HG03565 (cell line): ENCODE data around the gene TLCD3A.
"Not testable (repeated sequence)": the region's sequence is repeated elsewhere in the genome, so short reads cannot be mapped to it uniquely, and the experiment has no call there.

Experiments
- ATAC-seq: cut with Tn5 transposase; IDR thresholded peaks from one replicate; pipeline ENCODE4 v1.9.1; 2021; ENCODE audit warnings: mild to moderate bottlenecking, moderate library complexity; ENCODE audit not compliant: unreplicated experiment

Gene TLCD3A

GRCh38 chr17:784143-784542, 51.7 kb downstream of the TLCD3A start:
- no peak for ATAC-seq

- ATAC-seq = not testable (repeated sequence)
These were observed 53.5 kb downstream of the TLCD3A start for GRCh38 chr17:785901-786300.

- ATAC-seq = no peak
These were observed 55.3 kb downstream of the TLCD3A start for GRCh38 chr17:787641-788221.

GRCh38 chr17:788551-788950, 56.2 kb downstream of the TLCD3A start:
- ATAC-seq = no peak

DNA sequence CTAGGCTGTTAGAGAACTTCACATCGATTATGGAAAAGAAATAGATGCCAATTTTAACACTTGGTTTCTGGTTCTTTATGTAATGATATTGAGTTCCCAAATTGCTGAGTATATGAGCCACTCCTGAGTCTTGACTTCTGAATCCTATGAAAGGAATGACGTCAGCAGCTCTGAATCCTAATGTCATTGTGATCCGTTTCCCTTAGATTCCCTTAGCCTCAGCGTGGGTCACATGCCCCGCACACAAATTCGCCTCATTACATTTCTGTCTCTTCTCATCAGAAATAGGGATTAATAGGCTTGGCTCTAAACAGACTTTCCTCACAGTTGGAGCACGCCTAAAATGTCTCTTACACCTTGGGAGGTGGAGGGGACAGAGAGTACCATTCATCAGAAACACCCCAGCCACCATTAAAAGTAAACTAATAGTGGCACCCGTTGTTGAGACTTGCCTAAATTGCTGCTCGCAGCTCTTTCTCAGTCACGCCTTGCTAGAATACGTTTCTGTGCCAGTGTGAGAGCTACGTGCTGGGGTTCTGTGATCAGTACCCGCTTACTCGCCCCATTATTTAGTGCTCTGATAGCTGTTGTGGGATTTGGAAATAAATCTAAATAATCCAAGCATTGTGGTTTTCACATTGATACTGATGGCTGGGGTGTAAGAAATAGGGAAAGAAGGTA, 56.9 kb downstream of the TLCD3A start:
- no peak for ATAC-seq

DNA sequence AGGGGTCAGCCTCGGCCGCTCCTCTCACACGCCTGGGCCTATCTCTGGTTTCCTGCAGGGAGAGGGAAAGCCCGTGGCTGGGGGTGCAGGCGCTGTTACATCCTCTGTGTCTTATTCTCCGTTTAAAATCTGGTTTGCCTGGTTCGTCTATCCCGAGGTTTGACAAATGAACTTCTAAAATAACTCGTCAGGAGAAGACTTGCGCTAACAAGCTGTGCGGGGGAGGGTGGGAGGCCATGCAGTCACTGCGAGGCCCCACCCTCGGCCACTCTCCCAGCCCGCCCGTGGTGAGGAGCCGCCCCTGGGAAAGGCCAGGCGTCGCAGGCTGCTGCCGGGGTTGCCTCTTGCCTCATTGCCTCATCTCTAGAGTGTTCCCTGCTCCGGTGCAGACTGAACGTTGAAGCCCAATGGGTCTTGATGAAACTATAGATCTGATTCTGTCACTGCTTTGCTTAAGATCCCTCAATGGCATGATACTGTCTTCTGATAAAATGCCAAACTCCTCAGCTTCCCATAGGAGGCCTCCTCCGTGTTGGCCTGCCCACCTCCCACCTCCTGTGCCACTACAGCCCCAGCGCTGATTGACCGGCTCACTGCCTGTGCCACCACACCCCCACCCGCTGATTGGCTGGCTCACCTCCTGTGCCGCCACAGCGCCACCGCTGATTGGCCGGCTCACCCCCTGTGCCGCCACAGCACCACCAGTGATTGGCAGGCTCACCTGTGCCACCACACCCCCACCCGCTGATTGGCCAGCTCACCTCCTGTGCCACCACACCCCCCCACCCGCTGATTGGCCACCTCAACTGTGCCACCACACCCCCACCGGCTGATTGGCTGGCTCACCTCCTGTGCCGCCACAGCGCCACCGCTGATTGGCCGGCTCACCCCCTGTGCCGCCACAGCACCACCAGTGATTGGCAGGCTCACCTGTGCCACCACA, 57.8 kb downstream of the TLCD3A start:
- not testable (repeated sequence) for ATAC-seq

GRCh38 chr17:790874-791247, 58.5 kb downstream of the TLCD3A start:
- ATAC-seq = not testable (repeated sequence)

GRCh38 chr17:791829-792228, 59.4 kb downstream of the TLCD3A start:
- no peak for ATAC-seq

- no peak for ATAC-seq
These were observed 59.9 kb downstream of the TLCD3A start for GRCh38 chr17:792277-792676.
